Left colon (tissue), 2 donors: ENCODE data around the gene RNASEH2A. TPM values are rescaled to one million over a fixed set of nuclear protein-coding genes. Genes with fewer than 3 reads are reported as not detected.

Experiments
- ATAC-seq: fragments of 200-7000 bp; cut with Tn5 transposase; one replicate; pipeline ENCODE4 v1.9.1; 2020; ENCODE audit warnings: mild to moderate bottlenecking, moderate library complexity
- DNase-seq, 2 donors: peaks; one replicate each; pipeline ENCODE4 v3.0.0-alpha.2; 2020
- intact Hi-C, 2 donors: fragments of 100-400 bp; cut with DNase I in 1 of 2; cut with micrococcal nuclease in 1 of 2; formaldehyde crosslinking; loops; one replicate each; pipeline versions ENCODE4 v1.11.2 to v1.14.0; 2022; cut with DNase I, micrococcal nuclease
- long read RNA-seq: library from polyadenylated mRNA; unstranded; transcript quantifications from one replicate; pipeline ENCODE4 v2.0.0, GENCODE V29; 2021
- total RNA-seq, 2 donors: library from RNA; stranded (reverse); fragmentation: NEBNext Ultra II Directional; extraction: Animal tissue kit (Norgen Biotek cat#: 25700); gene quantifications; one replicate each; pipeline ENCODE4 v1.2.1, GENCODE V29; 2021
- donor health status: DM: no; HTN: no; CAD: no.
- donor health status: DM: yes; HTN: yes; CAD: no.

The RNASEH2A gene
- total RNA-seq = 10 to 100 TPM in 1 of 2 donors, 1 to 10 TPM in 1; 5.7 to 10.9 TPM
- long read RNA-seq, transcript RNASEH2A-201 (8 exons, 2,753 nt) = major isoform, 13 of 13 reads
- long read RNA-seq, partial matches to known transcripts = 0 of 13 reads
- long read RNA-seq, other reads (novel, unspliced or antisense) = 0 of 13 reads

DNA sequence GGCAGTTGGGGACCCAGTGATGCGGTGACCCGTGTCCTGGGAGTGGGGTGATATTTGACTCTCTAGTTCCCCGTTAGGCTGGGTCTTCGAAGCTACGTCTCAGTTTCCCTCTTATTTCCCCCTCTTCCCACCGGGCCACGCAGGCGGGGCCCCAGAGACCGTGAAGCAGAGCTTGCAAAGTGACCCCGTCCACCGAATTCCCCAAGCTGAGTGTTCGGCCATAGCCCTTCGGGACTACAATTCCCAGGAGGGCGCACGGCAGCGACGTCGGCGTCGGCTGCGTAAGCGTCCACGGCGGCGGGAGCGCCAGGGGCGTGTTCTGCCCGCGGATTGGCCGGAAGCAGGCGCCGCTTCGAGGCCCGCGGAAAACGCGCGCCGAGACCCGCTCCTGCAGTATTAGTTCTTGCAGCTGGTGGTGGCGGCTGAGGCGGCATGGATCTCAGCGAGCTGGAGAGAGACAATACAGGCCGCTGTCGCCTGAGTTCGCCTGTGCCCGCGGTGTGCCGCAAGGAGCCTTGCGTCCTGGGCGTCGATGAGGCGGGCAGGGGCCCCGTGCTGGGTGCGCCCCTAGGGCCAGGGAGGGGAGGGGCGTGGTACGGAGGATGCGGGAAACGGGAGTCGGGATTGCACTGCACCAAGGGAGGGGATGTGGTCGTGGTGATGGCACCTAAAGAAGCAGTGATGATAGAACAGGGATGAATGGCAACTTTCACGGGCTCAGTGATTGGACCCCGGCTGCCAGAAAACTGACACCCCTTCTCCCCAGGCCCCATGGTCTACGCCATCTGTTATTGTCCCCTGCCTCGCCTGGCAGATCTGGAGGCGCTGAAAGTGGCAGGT, at the start of gene RNASEH2A:
Gene RNASEH2A (plus strand): TSS at position 343 of the 840 bp plus-strand sequence. CDS start 90 bp downstream, at position 433.
- peak; percentile 76 for ATAC-seq
- peak; percentile 87 to 94 for DNase-seq
- intact Hi-C loops = no loop called here

DNA sequence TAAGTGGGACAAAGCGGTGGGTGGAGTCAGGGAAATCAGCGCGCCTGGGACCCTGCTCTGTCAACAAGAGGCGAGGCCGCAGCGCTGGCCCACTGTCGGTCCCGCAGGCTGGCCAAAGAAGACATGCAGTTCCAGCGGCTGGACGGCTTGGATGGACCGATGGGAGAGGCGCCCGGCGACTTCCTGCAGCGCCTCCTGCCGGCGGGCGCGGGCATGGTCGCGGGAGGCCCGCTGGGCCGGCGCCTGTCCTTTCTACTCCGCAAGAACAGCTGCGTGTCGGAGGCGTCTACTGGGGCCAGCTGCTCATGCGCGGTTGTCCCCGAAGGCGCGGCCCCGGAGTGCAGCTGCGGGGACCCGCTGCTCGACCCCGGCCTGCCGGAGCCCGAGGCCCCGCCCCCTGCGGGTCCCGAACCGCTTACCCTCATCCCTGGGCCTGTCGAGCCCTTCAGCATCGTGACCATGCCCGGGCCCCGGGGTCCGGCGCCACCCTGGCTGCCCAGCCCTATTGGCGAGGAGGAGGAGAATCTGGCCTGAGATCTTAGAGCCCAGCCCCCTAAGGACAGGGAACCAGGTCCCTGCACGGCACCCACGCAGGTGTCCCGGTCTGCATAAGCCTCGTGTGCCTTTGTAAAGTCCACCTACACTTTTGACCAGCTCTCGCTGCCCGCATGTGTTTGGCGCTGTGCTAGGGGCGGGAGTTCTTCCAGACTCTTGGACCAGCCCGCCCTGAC, 48.7 kb upstream of the RNASEH2A start:
- intact Hi-C loops = no loop called here
- DNase-seq (peak; percentile 65 to 73), ATAC-seq (peak; percentile 89)

DNA sequence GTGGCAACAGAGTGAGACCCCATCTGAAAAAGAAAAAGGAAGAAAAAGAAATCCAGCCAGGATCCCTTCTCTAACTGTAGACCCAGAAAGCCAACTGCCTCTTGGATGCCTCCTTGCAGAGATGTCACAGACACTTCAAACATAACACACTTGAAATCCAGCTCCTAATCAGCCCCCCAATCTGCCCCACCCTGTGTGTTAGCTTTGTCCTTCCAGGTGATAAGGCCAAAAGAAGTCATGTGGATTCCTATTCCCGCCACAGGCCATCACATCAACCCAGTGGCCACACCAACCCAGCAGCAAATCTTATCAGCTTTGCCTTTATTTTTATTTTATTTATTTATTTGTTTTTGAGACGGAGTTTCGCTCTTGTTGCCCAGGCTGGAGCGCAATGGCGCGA, 46.7 kb upstream of the RNASEH2A start:
- DNase-seq (no peak), ATAC-seq (no peak)
- intact Hi-C loops = loop anchor here (5.0 to 10.0 kb wide), 3 partner anchors 38 to 85 kb away; partner anchors contain the start of genes PRDX2 (in 1 of the 2) and THSD8 (in 1 of the 2)

DNA sequence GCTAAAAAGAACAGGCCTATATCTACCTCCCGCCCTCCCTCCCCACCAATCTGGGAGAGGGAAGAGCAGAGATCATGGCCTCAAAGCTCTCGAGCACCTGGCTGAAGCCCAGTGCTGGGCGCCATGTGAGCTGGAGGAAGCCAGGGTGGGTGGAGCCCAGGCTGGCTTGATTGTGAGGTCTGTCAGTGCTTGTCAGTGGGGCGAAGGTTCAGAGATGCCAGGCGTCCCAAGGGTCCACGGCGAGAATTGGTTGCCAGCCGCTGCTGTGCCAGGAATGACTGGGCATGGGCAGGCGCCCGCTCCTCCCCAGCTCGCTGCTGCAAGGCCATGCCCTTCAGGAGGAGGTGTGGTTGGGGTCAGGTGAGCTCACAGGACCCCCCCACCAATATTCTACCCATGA, 43.3 kb upstream of the RNASEH2A start:
- no peak for DNase-seq
- intact Hi-C loops = loop anchor here (5.0 to 10.0 kb wide), 3 partner anchors 34 to 82 kb away; partner anchors contain the start of genes PRDX2 (in 1 of the 2) and THSD8 (in 1 of the 2)
- ATAC-seq = no peak

DNA sequence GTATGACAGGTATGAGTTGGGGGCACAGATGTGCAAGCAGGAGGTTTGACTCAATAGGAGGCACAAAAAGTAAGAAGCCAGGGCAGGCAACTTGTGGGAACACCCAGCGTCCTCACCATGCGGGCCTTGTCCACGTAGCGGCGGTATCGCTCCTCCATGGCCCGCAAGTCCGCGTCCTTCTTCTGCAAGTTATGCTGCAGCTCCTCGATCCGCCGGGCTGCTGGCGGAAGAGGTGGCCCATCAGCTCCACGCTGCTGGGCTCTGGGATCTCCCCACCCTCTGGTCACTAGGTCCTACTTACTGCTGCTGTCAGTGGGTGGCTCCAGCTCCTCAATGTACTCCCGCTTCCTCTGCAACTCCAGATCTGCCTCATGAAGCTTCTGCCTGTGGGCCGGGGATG, 41.7 kb upstream of the RNASEH2A start:
- no peak for ATAC-seq
- intact Hi-C loops = loop anchor here (5.0 to 10.0 kb wide), 3 partner anchors 33 to 80 kb away; partner anchors contain the start of genes PRDX2 (in 1 of the 2) and THSD8 (in 1 of the 2)
- no peak for DNase-seq

DNA sequence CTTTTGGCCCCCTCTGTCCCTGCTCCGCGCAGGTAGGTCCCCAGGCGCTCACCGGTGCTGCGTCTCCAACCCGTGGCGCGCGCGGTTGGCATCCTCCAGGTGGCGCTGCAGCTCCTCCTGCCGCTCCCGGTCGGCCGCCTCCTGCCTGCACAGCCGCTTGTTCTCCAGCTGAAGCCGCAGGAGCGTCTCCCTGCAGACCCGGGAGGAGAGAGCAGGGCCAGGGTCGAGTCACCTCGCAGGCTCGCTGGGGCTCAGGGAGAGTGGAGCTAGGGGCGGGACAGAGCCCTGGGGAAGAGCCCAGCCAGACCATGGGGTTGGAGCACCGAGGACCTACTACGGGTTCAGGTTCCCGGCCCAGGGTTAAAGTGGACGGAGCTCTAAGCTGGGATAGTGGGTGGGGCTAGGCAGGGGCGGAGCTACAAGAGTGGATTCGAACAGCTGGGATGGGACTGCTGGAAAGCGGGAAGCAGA, 40.3 kb upstream of the RNASEH2A start:
- peak; percentile 70 to 93 for DNase-seq
- ATAC-seq = peak; percentile 85
- intact Hi-C loops = loop anchor here (10.0 kb wide), 1 partner anchor 79 kb away; no protein-coding TSS in a partner anchor

DNA sequence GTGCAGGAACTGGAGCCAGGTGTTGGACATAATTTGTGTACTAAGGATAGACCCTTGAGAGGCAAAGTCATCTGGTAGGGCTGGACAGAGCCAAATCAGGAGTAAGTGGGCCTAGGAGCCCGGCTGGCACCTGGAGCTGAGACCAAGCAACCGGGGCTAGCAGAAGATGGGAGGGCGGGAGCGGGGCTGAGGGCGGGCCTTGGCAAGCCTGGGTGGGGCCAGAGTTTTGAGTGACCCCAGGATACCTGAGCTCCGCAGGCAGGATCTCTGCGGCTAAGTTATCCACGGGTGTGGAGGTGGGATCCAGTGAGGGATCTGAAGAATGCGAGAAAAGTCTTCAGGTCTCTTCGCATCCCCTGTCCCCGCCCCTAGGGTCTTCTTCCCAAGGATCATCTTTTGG, 39.2 kb upstream of the RNASEH2A start:
- DNase-seq (no peak), ATAC-seq (no peak)
- intact Hi-C loops = loop anchor here (10.0 kb wide), 1 partner anchor 78 kb away; no protein-coding TSS in a partner anchor

DNA sequence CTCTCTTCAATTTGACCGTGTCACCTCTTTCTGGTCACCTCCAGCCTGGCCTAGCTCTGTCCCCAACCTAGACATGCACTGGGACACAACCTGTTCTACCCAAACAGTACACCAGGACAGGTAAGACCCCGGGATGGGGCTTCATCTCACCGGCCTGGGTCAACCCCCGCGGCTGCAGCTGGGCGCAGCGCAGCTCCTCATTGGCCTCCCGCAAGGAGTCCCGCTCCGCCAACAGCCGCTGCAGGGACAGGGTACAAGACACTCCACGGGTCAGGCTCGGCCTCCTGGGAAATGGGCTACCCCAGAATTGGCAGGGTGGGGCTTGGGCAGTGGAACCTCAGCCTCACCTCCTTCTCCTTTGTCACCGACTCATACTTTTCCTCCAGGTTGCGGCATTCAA, 38.7 kb upstream of the RNASEH2A start:
- intact Hi-C loops = loop anchor here (10.0 kb wide), 1 partner anchor 77 kb away; no protein-coding TSS in a partner anchor
- ATAC-seq = no peak

DNA sequence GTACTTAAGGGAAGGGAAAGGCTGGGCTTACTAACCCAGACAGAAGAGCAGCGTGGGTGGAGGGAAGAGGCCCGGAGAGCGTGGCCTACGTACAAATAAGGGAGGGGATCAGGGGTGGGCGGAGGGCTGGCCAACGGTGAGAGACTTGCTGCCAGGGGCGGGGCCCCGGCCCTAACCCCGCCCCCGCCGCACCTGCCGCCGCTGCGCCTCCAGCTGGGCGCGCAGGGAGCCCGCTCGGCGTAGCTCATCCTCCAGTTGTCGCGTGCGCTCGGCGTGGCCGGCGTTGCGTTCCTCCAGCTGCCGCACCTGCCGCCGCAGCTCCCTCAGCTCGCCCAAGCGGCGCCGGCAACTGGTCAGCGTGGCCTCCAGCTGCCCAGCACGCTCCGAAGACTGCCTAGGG, 36.7 kb upstream of the RNASEH2A start:
- DNase-seq (peak; percentile 58 to 74), ATAC-seq (peak; percentile 73)
- intact Hi-C loops = loop anchor here (10.0 kb wide), 1 partner anchor 75 kb away; no protein-coding TSS in a partner anchor

More for the DNA sequence above, 38.7 kb upstream of the RNASEH2A start:
- DNase-seq = no peak

DNA sequence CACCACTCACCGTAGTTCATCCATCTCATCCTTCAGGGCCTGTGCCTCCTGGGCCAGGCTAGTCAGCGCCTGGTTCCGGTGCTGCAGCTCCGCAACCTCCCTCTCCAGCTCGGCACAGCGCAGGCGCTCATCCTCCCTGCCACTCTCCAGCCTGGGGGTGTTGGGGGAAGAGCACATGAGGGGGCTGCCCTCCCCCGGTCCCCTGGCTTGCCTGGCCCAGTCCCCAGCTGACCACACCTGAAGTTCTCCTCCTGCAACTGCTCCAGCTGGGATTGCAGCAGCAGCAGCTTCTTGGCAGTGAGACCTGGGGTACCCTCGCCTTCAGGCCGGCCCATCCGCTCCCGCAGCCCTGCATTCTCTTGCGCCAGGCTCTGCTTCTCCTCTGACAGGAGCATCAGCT, 35.5 kb upstream of the RNASEH2A start:
- ATAC-seq (no peak), DNase-seq (no peak)
- intact Hi-C loops = no loop called here

DNA sequence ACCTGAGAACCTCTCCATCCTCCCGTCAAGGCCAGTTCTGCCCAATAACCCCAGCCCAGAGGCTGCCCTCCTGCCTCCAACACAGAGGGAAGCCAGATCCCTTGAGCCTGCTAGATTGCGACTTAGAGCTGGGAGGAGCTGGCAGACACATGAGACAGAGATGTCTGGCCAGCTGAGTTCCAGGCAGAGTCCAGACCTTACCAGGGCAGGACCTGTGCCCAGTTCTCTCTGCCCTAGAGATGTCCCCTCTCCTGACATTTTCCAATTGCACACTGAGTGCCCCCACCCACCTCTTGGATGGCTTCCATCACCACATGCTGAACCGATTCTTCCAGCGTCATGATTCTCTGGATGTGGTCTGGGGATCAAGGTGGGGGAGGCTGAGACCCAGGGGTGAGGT, 34.1 kb upstream of the RNASEH2A start:
- ATAC-seq (no peak), DNase-seq (no peak)
- intact Hi-C loops = no loop called here

DNA sequence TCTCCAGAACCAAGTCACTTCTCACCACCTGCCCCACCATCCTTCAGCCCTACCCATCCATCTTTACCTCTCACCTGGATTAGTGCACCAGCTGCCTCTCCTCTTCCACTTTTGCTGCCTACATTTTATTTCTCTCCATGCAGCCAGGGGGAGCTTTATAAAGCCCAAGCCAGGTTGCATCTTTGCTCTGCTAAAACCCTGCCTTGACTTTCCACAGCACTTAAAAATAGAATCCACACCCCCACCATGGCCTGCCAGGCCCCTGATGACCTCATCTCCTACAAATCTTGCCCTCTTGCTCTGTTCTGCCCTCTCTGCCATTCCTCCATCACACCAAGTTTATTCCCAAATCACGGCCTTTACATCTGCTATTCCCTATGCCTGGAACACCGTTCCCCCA, 32.8 kb upstream of the RNASEH2A start:
- no peak for ATAC-seq
- DNase-seq = no peak
- intact Hi-C loops = no loop called here

DNA sequence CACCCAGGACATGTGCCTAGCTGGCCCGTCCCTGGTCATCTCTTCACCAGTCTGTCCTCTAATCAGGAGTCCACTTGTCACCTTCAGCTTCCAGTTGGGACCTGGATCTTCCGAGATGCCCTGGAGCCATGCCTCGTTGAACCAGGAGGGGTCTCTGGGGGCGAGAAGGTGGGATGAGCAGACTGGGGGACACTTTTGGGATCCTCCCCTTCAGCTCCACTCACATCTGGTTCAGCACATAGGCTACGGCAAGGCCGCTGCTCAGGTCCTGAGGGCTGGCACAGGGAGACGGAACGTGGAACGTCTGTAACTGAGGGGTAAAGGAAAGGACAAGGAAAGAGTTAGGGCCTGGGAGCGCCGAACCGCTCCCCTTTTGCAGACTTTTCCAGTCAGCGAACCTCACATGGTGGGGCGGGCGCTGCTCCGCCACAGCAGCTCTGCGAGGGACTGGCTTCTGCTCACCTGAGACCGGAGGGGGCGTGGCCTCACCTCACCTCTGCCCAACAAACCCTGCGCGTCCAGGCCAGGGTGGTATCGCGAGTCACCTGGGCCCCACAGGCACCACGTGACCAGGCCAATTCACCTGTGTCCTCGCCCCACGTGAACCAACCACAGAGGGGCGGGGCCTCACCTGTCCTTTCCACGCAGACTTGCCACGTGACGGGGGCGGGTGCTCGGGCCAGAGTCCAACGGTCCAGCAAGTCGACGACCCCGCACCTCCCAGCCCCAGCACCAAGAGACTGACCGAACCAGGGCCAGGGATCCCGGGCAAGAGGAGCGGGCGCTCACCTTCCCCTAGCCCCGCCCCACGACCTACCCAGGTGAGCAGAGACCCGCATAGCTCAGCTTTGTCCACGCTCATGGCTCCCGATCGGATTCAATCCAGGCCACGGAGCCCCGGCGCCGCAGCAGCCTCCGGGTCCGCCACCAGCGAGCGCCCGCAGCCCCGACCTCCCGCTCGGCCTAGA, 31.5 kb upstream of the RNASEH2A start, which contains the start of gene HOOK2:
Gene HOOK2 (minus strand): TSS at position 965 of the 968 bp plus-strand sequence. CDS start 103 bp downstream, at position 862.
- peak; percentile 97 to 98 for DNase-seq
- intact Hi-C loops = no loop called here

DNA sequence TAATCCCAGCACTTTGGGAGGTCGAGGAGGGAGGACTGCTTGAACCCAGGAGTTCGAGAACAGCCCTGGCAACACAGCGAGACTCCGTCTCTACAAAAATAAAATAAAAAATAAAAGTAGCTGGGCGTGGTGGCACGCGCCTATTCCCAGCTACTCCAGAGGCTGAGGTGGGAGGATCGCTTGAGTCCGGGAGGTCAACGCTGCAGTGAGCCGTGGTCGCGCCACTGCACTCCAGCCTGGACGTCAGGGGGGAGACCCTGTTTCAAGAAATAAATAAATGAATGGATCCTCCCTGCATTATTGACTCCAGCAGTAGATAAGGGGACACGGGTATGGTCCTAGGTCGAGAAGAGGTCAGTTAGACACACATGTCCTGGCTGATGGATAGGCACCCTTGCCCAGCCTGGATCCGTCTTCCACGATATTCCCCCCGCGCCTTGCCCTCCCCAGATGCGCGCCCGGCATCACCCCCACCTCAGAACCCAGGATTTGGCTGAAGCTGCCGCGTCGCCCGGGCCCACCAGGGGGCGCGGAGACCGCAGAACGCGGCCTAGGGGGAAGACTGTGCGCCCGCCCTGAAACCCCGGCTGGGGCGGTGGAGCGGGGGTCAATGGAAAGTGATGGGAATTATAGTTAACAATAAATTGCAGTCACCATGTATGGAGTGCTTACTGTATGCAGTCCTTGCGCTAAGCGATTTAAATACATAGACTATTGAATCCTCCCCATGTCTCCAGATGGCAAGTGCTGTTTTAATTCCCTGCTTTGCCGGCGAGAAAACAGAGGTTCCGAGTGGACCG, 29.0 kb upstream of the RNASEH2A start:
- ATAC-seq (peak; percentile 39), DNase-seq (peak; percentile 77 to 86)
- intact Hi-C loops = no loop called here

More for the DNA sequence above, 31.5 kb upstream of the RNASEH2A start, which contains the start of gene HOOK2:
- ATAC-seq = peak; percentile 79

DNA sequence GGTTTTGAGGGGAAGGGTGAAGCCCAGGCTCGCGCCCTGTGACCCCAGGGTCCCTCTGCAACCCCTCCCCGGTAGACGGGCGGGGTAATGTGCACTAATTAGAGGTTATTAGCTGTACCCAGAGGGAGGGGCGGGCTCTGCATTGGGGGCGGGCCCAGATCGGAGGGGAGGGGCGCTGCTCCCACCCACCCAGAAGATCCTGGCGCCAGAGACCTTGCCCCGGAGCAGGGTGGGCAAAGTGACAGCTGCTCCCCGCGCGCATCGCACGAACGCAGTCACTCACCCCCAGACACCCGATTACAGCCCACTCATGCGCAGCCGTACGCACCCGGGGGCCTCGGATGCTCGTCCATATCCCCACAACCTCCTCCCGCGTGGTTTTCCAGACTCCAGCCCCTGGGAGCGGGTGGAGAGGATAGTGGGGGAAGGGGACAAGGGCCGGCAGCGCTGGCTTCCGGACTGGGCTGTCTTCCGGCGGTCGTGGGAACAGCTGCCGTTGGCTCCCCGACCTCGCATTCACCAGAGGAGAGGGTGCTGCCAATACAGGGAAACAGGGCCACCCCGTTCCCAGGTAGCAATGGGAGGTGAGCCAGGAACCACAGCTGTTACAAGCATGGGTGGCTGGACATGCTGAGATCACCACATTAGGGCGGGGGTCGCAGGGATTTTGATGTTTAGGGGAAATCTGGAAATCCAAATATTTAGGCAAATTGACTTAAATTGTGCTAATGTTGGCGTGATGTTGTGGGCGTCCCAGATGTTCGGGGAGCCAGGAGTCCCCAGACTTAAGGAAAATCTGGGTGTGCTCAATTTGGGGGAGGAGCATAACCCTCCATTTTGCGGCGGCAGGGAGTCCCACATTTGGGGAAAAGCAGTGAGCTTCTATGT, 28.1 kb upstream of the RNASEH2A start:
- DNase-seq (peak; percentile 77 to 83), ATAC-seq (peak; percentile 27)
- intact Hi-C loops = no loop called here

DNA sequence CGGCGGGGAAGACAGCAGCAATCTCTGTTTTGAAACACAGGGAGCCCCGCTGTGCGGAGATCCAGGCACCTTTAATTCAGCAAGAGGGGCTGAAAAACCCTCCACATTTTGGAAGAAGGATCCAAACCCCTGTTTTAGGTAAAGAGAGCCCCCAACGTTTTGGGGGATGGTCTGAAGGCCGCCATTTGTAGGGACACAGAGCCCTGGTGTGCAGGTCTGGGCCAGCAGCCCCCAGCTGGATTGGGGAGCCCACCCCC, 27.6 kb upstream of the RNASEH2A start:
- ATAC-seq = no peak
- DNase-seq = no peak

More for the DNA sequence above, 27.6 kb upstream of the RNASEH2A start:
- intact Hi-C loops = no loop called here
